ENCODE measurements around the gene TRIM8.

- TF ChIP-seq, protein P1, sequence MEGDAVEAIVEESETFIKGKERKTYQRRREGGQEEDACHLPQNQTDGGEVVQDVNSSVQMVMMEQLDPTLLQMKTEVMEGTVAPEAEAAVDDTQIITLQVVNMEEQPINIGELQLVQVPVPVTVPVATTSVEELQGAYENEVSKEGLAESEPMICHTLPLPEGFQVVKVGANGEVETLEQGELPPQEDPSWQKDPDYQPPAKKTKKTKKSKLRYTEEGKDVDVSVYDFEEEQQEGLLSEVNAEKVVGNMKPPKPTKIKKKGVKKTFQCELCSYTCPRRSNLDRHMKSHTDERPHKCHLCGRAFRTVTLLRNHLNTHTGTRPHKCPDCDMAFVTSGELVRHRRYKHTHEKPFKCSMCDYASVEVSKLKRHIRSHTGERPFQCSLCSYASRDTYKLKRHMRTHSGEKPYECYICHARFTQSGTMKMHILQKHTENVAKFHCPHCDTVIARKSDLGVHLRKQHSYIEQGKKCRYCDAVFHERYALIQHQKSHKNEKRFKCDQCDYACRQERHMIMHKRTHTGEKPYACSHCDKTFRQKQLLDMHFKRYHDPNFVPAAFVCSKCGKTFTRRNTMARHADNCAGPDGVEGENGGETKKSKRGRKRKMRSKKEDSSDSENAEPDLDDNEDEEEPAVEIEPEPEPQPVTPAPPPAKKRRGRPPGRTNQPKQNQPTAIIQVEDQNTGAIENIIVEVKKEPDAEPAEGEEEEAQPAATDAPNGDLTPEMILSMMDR (IDR thresholded peaks at IDR 0.05): no peak
- TF ChIP-seq POLR2A (IDR thresholded peaks at IDR 0.05): no peak
Measured at GRCh38 chr10:102696736-102697135, 52.5 kb downstream of the TRIM8 start.
